OCI-LY7 (cell line): ENCODE results near the gene TAF10. TPM values are rescaled to one million over a fixed set of nuclear protein-coding genes. Genes with fewer than 3 reads are reported as not detected.

Source experiments
- BruUV-seq: library from RNA; stranded (reverse); fragments of 400-500 nt; replicated peaks from 2 replicates; lab custom pipeline; 2021; lab: Mats Ljungman, UMichigan
- CTCF ChIA-PET: fragments of 300-600 bp; sonication (Branson Sonifier 250); formaldehyde crosslinking; loops from one replicate; lab custom pipeline; 2022; ENCODE audit warnings: antibody characterized with exemption; ENCODE audit not compliant: unreplicated experiment; lab: Charles Lee
- POLR2A ChIA-PET: fragments of 300-600 bp; sonication (Branson Sonifier 250); formaldehyde crosslinking; loops from one replicate; lab custom pipeline; 2022; ENCODE audit warnings: antibody characterized with exemption; lab: Charles Lee
- DNase-seq: peaks from one replicate; pipeline ENCODE4 v3.0.0-alpha.2; 2015; ENCODE audit warnings: low spot score
- H2AFZ ChIP-seq: fragments of 200-600 bp; sonication (generic), shearing (Covaris generic); 2 replicates; pipeline ENCODE4 v1.6.1; 2014; ENCODE audit warnings: mild to moderate bottlenecking, antibody characterized with exemption, low read length, moderate library complexity
- H3K27ac ChIP-seq: fragments of 200-600 bp; sonication (generic); 2 replicates; pipeline ENCODE4 v1.5.1; 2014; ENCODE audit warnings: mixed run types, low read depth, mild to moderate bottlenecking, moderate library complexity, low read length, inconsistent platforms; ENCODE audit not compliant: poor library complexity, severe bottlenecking
- H3K36me3 ChIP-seq: fragments of 200-600 bp; sonication (generic); 2 replicates; pipeline ENCODE4 v1.6.1; 2014; ENCODE audit warnings: mild to moderate bottlenecking, antibody characterized with exemption, low read length, moderate library complexity, mixed read lengths; ENCODE audit not compliant: insufficient read depth
- H3K4me1 ChIP-seq: fragments of 200-600 bp; sonication (generic); 2 replicates; pipeline ENCODE4 v1.5.1; 2014; ENCODE audit warnings: mild to moderate bottlenecking, low read length; ENCODE audit not compliant: insufficient read depth, poor library complexity, severe bottlenecking
- H3K4me2 ChIP-seq: fragments of 200-600 bp; sonication (generic); 2 replicates; pipeline ENCODE4 v1.6.1; 2014; ENCODE audit warnings: mild to moderate bottlenecking, low read length
- H3K4me3 ChIP-seq: fragments of 200-600 bp; sonication (generic); 2 replicates; pipeline ENCODE4 v1.5.1; 2014; ENCODE audit warnings: mild to moderate bottlenecking, low read depth, low read length; ENCODE audit not compliant: poor library complexity, severe bottlenecking
- H3K79me2 ChIP-seq: fragments of 200-600 bp; sonication (generic); 2 replicates; pipeline ENCODE4 v1.6.1; 2016; ENCODE audit warnings: low read depth, mild to moderate bottlenecking, low read length, moderate library complexity, mixed read lengths; ENCODE audit not compliant: insufficient read depth
- H3K9me2 ChIP-seq: fragments of 200-600 bp; sonication (generic); 2 replicates; pipeline ENCODE4 v1.6.1; 2016; ENCODE audit warnings: mild to moderate bottlenecking, low read length, mixed read lengths; ENCODE audit not compliant: insufficient read depth
- H3K9me3 ChIP-seq: fragments of 200-600 bp; sonication (generic); 2 replicates; pipeline ENCODE4 v1.6.1; 2014; ENCODE audit warnings: mild to moderate bottlenecking, mixed run types, low read length, mixed read lengths
- H4K20me1 ChIP-seq: fragments of 200-600 bp; sonication (generic); 2 replicates; pipeline ENCODE4 v1.6.1; 2014; ENCODE audit warnings: mild to moderate bottlenecking, antibody characterized with exemption, low read length, moderate library complexity, mixed read lengths; ENCODE audit not compliant: insufficient read depth
- EZH2phosphoT487 ChIP-seq: fragments of 200-600 bp; sonication (generic); IDR thresholded peaks from 2 replicates; pipeline ENCODE4 v1.6.1; 2018; ENCODE audit warnings: low read depth, borderline replicate concordance, mild to moderate bottlenecking, mixed run types, antibody characterized with exemption, low read length, moderate library complexity, mixed read lengths
- intact Hi-C: fragments of 100-400 bp; cut with micrococcal nuclease; formaldehyde crosslinking; loops from one replicate; pipeline ENCODE4 v1.10.0; 2022; ENCODE audit not compliant: unreplicated experiment
- total RNA-seq, 2 experiments: library from RNA; depleted of rRNA in 1 of 2; stranded (reverse); fragments of >200 nt in 1 of 2; shearing (Covaris generic) in 1 of 2; gene quantifications; 2 replicates each; pipeline ENCODE4 v1.2.3, GENCODE V29; 2014 to 2022
- TF ChIP-seq, protein P1 (sequence below): fragments of 200-600 bp; sonication (generic); conservative IDR thresholded peaks from 2 replicates; pipeline ENCODE4 v1.5.1; 2014; ENCODE audit warnings: mild to moderate bottlenecking, antibody characterized with exemption, low read length, moderate library complexity, mixed read lengths

The TAF10 gene
- total RNA-seq, 2 experiments from 2014 or later, result 117 to 146 TPM

DNA sequence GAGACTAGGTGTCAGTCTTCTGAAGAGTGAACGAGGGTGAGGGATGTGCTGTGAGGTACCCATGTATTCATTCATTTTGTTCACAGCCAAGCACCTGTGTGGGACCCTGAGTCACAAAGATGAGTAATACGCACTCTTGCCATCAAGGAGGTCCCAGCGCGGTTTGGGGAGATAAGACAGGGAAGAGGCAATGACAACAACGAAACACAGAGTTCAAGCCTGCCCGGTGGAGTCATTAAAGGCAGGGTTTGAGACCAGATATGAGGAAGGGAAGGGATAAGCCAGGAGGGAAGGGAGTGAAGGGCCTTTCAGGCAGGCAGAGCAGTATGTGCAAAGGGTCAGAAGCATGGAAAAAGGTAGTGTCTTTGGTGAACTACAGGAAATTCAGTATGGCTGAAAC is 39.0 kb upstream of the TAF10 start:
- CTCF ChIA-PET, result no interaction called here
- Histone ChIP-seq H3K9me3 (no peaks in the 10 kb centered on the region), H3K9me2 (no peaks in the 10 kb centered on the region), H3K36me3 (no peaks in the 10 kb centered on the region), H3K4me3 (no peak overlapping the region), H2AFZ (no peak overlapping the region), H4K20me1 (no peaks in the 10 kb centered on the region), H3K4me1 (peaks cover 17% of the 10 kb centered on the region), H3K4me2 (no peak overlapping the region), H3K27ac (no peak overlapping the region), H3K79me2 (no peaks in the 10 kb centered on the region)
- POLR2A ChIA-PET, result no interaction called here
- DNase-seq, result no peak
- intact Hi-C loops, result no loop called here
- no TSS peak for BruUV-seq
- TF ChIP-seq EZH2phosphoT487, result no peak
- TF ChIP-seq, protein P1, sequence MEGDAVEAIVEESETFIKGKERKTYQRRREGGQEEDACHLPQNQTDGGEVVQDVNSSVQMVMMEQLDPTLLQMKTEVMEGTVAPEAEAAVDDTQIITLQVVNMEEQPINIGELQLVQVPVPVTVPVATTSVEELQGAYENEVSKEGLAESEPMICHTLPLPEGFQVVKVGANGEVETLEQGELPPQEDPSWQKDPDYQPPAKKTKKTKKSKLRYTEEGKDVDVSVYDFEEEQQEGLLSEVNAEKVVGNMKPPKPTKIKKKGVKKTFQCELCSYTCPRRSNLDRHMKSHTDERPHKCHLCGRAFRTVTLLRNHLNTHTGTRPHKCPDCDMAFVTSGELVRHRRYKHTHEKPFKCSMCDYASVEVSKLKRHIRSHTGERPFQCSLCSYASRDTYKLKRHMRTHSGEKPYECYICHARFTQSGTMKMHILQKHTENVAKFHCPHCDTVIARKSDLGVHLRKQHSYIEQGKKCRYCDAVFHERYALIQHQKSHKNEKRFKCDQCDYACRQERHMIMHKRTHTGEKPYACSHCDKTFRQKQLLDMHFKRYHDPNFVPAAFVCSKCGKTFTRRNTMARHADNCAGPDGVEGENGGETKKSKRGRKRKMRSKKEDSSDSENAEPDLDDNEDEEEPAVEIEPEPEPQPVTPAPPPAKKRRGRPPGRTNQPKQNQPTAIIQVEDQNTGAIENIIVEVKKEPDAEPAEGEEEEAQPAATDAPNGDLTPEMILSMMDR, result no peak

DNA sequence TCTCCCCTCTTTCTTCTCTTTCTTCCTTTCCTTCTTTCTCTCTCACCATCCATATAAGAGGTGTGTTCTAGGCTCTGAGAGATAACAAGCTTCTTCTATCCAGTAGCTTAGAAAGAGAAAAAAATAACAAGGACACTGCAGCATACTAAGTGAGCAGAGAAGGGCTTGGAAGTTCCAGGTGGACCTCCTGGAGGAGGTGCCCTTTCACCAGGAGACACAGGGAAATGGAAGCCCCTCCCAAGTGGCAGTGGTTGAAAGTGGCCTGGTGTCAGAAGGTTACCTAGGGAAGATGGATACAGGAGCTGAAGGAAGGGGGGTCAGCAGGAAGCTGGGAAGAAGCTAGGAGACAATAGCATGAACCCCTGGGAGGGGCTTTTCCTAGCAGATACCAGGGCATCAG is 38.1 kb upstream of the TAF10 start:
- Histone ChIP-seq H3K4me3 (no peak overlapping the region), H2AFZ (no peak overlapping the region), H3K27ac (no peak overlapping the region), H3K79me2 (no peaks in the 10 kb centered on the region), H4K20me1 (no peaks in the 10 kb centered on the region), H3K36me3 (no peaks in the 10 kb centered on the region), H3K9me3 (no peaks in the 10 kb centered on the region), H3K4me2 (no peak overlapping the region), H3K9me2 (no peaks in the 10 kb centered on the region), H3K4me1 (peaks cover 25% of the 10 kb centered on the region)
- TF ChIP-seq, protein P1, result no peak
- TF ChIP-seq EZH2phosphoT487, result no peak
- ChIA-PET CTCF (interaction anchor here (0.8 kb wide), 1 partner anchor 26 kb away, joined by 3 read pairs; no protein-coding TSS in a partner anchor), POLR2A (interaction anchor here (0.6 to 1.8 kb wide), 7 partner anchors 10 to 168 kb away, joined by 3 to 4 read pairs (median 3); partner anchors contain the start of gene TIMM10B)
- DNase-seq, result no peak
- BruUV-seq, result no TSS peak
- intact Hi-C loops, result no loop called here

DNA sequence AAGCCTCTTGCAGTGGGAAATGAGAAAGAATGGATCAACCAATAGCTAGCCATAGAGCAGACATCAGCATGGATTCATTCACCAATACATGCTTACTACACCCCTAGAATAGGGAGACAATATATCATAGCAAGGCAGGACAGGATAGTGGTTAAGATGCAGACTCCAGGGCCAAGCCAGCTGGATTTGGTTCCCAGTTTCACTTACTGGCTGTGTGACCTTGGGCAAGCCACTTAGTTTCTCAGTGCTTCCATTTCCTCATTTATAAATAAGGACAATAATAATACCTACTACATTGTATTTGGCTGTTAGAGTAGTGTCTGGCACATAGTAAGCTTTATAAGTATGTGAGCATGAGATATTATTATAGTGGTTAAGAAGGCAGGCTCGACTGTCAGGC is 36.5 kb upstream of the TAF10 start:
- H4K20me1 ChIP-seq, result no peaks in the 10 kb centered on the region
- H3K36me3 ChIP-seq, result no peaks in the 10 kb centered on the region
- CTCF ChIA-PET, result no interaction called here
- no peak for DNase-seq
- H3K4me3 ChIP-seq, result no peak overlapping the region
- no peaks in the 10 kb centered on the region for H3K79me2 ChIP-seq
- H3K4me2 ChIP-seq, result no peak overlapping the region
- H3K27ac ChIP-seq, result no peak overlapping the region
- peaks cover 25% of the 10 kb centered on the region for H3K4me1 ChIP-seq
- TF ChIP-seq EZH2phosphoT487, result no peak
- TF ChIP-seq, protein P1, result no peak
- POLR2A ChIA-PET, result interaction anchor here (1.1 to 3.3 kb wide), 7 partner anchors 9 to 37 kb away, joined by 3 to 13 read pairs (median 4); partner anchors contain the start of genes MRPL17, TAF10 and TPP1
- H3K9me3 ChIP-seq, result no peaks in the 10 kb centered on the region
- no TSS peak for BruUV-seq
- intact Hi-C loops, result no loop called here
- H2AFZ ChIP-seq, result no peak overlapping the region
- no peaks in the 10 kb centered on the region for H3K9me2 ChIP-seq
